BLaER1 (cell line): ENCODE results near the gene PCED1B.
"Not testable (repeated sequence)": the region's sequence is repeated elsewhere in the genome, so short reads cannot be mapped to it uniquely, and the experiment has no call there.

Experiments used
- H3K27ac ChIP-seq: shearing (Covaris generic); formaldehyde crosslinking; 2 replicates; pipeline ENCODE4 v1.8.1; 2022
- H3K27me3 ChIP-seq: shearing (Covaris generic); formaldehyde crosslinking; 2 replicates; pipeline ENCODE4 v1.8.1; 2022
- H3K36me3 ChIP-seq: shearing (Covaris generic); formaldehyde crosslinking; 2 replicates; pipeline ENCODE4 v1.8.1; 2022
- H3K4me1 ChIP-seq: shearing (Covaris generic); formaldehyde crosslinking; 2 replicates; pipeline ENCODE4 v1.8.1; 2022
- H3K4me2 ChIP-seq: shearing (Covaris generic); formaldehyde crosslinking; 2 replicates; pipeline ENCODE4 v1.8.1; 2022
- H3K4me3 ChIP-seq: shearing (Covaris generic); formaldehyde crosslinking; 2 replicates; pipeline ENCODE4 v1.8.1; 2022
- H3K9ac ChIP-seq: shearing (Covaris generic); formaldehyde crosslinking; 2 replicates; pipeline ENCODE4 v1.8.1; 2022
- H3K9me3 ChIP-seq: shearing (Covaris generic); formaldehyde crosslinking; 2 replicates; pipeline ENCODE4 v1.8.1; 2022
- H4K20me1 ChIP-seq: shearing (Covaris generic); formaldehyde crosslinking; 2 replicates; pipeline ENCODE4 v1.8.1; 2022
- Cebpa-rat ChIP-seq: shearing (Covaris generic); IDR thresholded peaks from 2 replicates; pipeline ENCODE4 v1.8.1; 2022

PCED1B gene

GRCh38 chr12:47269916-47270315 lies 190.5 kb downstream of the PCED1B start:
- Histone ChIP-seq H3K9ac (no peak overlapping the region), H3K27ac (no peak overlapping the region)

DNA sequence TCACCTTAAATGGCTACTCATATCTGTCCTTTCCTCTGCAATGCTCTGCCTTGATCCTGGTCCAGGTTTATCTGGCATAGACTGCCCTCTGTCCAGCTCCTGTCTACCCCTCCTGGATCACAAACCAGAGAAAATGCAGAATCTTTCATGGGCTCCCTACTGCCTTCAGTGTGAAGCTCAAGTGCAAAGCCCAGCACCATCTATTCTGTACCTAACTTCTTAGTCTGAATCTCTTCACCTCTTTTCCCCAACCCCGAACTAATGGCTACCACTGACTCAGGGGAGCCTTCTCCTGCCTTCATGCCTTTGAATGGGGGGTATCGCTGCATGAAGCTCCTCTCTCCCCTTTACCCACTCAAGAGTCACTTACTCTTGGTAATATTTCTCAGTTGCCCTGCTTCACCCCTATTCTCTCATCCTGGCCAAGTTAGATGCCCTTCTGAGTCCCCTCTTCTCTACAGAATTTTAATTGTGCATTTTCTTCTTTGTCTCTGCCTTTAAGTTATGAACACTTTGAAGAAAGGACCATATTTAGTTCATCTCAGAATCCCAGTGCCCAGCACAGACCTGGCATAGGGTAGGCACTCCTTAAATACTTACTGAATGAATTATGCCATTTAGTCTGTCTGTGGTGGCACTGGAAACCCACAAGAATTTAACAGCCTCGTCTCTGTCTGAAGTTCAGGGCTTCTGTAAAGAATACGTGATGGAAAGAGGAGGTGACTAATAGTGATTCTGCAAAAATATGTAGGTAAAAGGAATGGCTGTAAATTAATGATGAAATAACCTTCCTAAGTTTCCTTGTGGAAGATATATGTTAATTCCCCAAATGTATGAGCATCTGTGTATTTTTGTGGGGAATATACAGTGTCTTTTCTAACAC lies 191.6 kb downstream of the PCED1B start:
- Histone ChIP-seq H3K4me1 (no peaks in the 10 kb centered on the region), H3K4me3 (no peak overlapping the region), H3K27me3 (no peaks in the 10 kb centered on the region), H3K36me3 (no peaks in the 10 kb centered on the region), H3K9me3 (peaks cover 17% of the 10 kb centered on the region), H3K4me2 (no peak overlapping the region), H4K20me1 (no peaks in the 10 kb centered on the region), H3K27ac (no peak overlapping the region), H3K9ac (no peak overlapping the region)
- no peak for TF ChIP-seq Cebpa-rat

More at GRCh38 chr12:47269916-47270315, 190.5 kb downstream of the PCED1B start:
- no peaks in the 10 kb centered on the region for H3K4me1 ChIP-seq
- TF ChIP-seq Cebpa-rat, result no peak
- peaks cover 17% of the 10 kb centered on the region for H3K9me3 ChIP-seq
- no peaks in the 10 kb centered on the region for H4K20me1 ChIP-seq
- H3K4me3 ChIP-seq, result no peak overlapping the region
- no peaks in the 10 kb centered on the region for H3K36me3 ChIP-seq
- no peaks in the 10 kb centered on the region for H3K27me3 ChIP-seq
- no peak overlapping the region for H3K4me2 ChIP-seq

DNA sequence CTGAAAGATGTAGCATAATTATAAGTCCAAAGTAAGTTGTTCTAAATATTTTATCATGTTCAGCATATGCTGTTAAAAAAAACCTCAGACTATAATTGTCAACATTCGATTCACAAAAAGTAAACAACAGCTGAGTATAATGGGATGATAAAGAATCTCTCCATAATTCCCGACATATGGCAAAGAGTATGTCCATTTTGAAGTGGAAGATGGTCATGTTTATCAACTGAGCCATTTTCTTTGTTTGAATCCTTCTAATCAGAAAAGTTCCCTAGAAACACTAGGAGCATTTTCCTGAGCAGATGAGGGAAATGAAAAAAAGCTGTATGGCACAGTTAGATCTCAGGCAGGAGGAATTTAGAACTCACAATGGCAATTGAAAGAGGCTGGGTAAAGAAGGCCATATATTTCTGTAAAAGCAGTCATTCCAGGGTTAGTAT lies 192.4 kb downstream of the PCED1B start:
- H3K27ac ChIP-seq, result no peak overlapping the region
- H3K4me2 ChIP-seq, result no peak overlapping the region
- no peaks in the 10 kb centered on the region for H4K20me1 ChIP-seq
- no peak overlapping the region for H3K4me3 ChIP-seq
- no peak overlapping the region for H3K9ac ChIP-seq
- no peaks in the 10 kb centered on the region for H3K27me3 ChIP-seq
- H3K4me1 ChIP-seq, result peaks cover 4% of the 10 kb centered on the region; the same call in 1 of the 2 replicates
- H3K36me3 ChIP-seq, result no peaks in the 10 kb centered on the region
- peaks cover 17% of the 10 kb centered on the region for H3K9me3 ChIP-seq
- no peak for TF ChIP-seq Cebpa-rat

DNA sequence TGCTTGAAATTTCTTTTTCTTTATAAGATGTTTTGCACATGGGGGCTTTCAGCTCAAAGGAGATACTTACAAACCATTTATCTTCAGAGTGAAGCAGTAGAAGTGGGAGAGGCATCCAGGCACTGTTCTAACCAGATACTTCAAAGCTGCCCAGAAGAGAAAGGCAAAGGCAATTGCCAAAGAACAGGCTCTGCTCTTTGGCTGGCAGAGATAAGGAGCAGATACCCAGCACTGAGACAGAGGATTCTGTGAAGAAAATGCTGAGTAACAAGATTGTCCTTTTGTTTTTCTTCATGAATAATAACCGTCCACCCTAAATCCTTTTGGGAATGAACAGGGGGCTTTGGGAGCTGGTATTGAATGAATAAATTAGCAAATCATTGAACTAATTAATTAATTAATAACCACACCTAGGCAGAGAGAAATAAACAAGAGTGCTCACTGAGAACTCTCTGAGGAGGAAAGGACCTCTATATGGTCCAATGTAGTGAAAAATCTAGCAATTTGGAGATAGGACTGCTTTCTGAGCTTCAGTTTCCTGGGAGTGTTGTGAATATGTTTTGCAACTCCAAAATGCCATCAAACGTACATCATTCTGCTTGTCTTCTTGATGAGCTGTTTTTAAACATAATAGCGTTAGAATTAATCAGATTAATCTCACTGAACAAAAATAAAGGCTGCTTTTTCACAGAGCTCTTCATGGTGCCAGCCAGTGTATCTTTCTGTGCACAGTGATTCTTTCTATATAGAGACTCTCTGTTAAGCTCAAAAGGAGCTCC lies 193.2 kb downstream of the PCED1B start:
- H3K27ac ChIP-seq, result no peak overlapping the region

GRCh38 chr12:47273191-47273626 lies 193.8 kb downstream of the PCED1B start:
- no peaks in the 10 kb centered on the region for H3K36me3 ChIP-seq
- H3K9ac ChIP-seq, result no peak overlapping the region
- H3K27ac ChIP-seq, result no peak overlapping the region
- H3K4me1 ChIP-seq, result peaks cover 9% of the 10 kb centered on the region; the same call in 1 of the 2 replicates
- no peaks in the 10 kb centered on the region for H4K20me1 ChIP-seq
- H3K4me3 ChIP-seq, result no peak overlapping the region
- H3K4me2 ChIP-seq, result no peak overlapping the region
- H3K9me3 ChIP-seq, result peaks cover 5% of the 10 kb centered on the region; the same call in 1 of the 2 replicates
- no peak for TF ChIP-seq Cebpa-rat
- no peaks in the 10 kb centered on the region for H3K27me3 ChIP-seq

More for the DNA sequence above, 193.2 kb downstream of the PCED1B start:
- H3K4me1 ChIP-seq, result peaks cover 9% of the 10 kb centered on the region; the same call in 1 of the 2 replicates
- H4K20me1 ChIP-seq, result no peaks in the 10 kb centered on the region
- no peak overlapping the region for H3K4me3 ChIP-seq
- peaks cover 11% of the 10 kb centered on the region for H3K9me3 ChIP-seq
- no peak overlapping the region for H3K4me2 ChIP-seq
- H3K27me3 ChIP-seq, result no peaks in the 10 kb centered on the region
- H3K9ac ChIP-seq, result no peak overlapping the region
- no peaks in the 10 kb centered on the region for H3K36me3 ChIP-seq
- no peak for TF ChIP-seq Cebpa-rat

- Histone ChIP-seq H3K9ac (no peak overlapping the region), H3K27ac (no peak overlapping the region), H3K36me3 (no peaks in the 10 kb centered on the region), H3K4me2 (no peak overlapping the region), H3K4me3 (no peak overlapping the region), H3K4me1 (peaks cover 9% of the 10 kb centered on the region; the same call in 1 of the 2 replicates), H4K20me1 (no peaks in the 10 kb centered on the region), H3K27me3 (no peaks in the 10 kb centered on the region), H3K9me3 (no peaks in the 10 kb centered on the region)
- no peak for TF ChIP-seq Cebpa-rat
Observed at GRCh38 chr12:47274760-47275159, 195.3 kb downstream of the PCED1B start.

- Histone ChIP-seq H3K27me3 (no peaks in the 10 kb centered on the region), H3K4me1 (peaks cover 9% of the 10 kb centered on the region; the same call in 1 of the 2 replicates), H3K27ac (no peak overlapping the region), H4K20me1 (no peaks in the 10 kb centered on the region), H3K9me3 (no peaks in the 10 kb centered on the region), H3K9ac (no peak overlapping the region), H3K36me3 (no peaks in the 10 kb centered on the region), H3K4me3 (no peak overlapping the region), H3K4me2 (no peak overlapping the region)
- no peak for TF ChIP-seq Cebpa-rat
Observed at GRCh38 chr12:47276253-47276620, 196.8 kb downstream of the PCED1B start.

DNA sequence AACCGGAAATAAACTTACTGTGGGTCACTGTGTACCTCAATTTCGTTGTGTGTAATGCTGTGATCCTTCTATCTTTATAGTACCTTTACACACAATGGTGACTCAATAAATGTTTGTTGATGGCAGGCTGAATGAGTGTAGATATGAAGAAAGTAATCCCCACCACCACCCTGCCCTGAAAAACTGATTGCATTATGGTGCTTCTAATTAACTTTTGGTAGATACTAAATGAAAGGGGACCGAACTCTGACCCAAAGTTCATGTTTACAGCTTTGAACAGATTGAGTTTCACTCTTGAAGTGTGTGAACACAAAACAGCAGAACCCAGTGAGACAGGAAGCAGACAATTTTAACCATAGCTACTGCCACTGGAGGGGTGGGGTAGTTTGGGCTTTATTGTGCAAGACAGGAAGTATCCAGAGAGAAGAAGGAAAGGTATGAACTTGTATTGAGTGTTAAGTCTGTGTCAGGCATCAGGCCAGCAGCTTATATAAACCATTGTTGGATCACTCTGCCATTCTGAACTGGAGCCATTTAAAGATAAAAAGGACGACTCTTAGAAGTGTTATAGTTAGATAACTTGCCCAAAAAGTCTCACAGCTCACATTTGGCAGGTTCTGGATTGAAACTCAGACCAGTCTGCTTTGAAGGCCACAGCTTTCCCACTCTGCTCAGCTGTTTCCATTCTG lies 197.3 kb downstream of the PCED1B start:
- Histone ChIP-seq H3K4me3 (no peak overlapping the region), H3K4me2 (peak overlapping the region; percentile 6; the same call in 1 of the 2 replicates), H3K9ac (no peak overlapping the region), H3K4me1 (peaks cover 9% of the 10 kb centered on the region; the same call in 1 of the 2 replicates), H3K36me3 (no peaks in the 10 kb centered on the region), H3K9me3 (no peaks in the 10 kb centered on the region), H3K27ac (no peak overlapping the region), H3K27me3 (no peaks in the 10 kb centered on the region), H4K20me1 (no peaks in the 10 kb centered on the region)
- TF ChIP-seq Cebpa-rat, result no peak

DNA sequence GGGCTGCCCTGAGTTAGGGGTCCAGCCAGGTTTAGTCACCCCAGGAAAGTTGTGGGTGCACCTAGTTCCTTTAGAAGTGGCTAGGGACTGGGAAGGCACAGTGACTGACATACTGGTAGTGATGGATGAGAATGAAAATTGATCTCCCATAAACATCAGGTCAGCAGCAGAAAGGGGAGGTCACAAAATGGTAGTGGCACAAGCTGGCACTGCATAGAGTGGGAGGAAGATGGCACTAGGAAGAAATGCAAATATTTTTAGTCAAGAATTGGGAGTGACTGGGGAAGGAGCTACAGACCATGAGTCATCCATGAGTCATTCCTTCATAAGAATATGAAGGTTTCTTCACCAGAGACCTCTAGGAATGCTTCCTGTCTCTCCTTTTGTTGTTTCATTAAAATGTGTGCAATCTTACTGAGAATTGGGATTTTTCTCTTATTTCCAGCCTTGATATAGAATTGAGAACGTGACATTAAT lies 198.6 kb downstream of the PCED1B start:
- Histone ChIP-seq H3K9me3 (no peaks in the 10 kb centered on the region), H3K9ac (no peak overlapping the region), H4K20me1 (no peaks in the 10 kb centered on the region), H3K4me3 (no peak overlapping the region), H3K27ac (no peak overlapping the region), H3K4me1 (peaks cover 9% of the 10 kb centered on the region; the same call in 1 of the 2 replicates), H3K27me3 (no peaks in the 10 kb centered on the region), H3K36me3 (no peaks in the 10 kb centered on the region), H3K4me2 (no peak overlapping the region)
- no peak for TF ChIP-seq Cebpa-rat

GRCh38 chr12:47279758-47280157 lies 200.3 kb downstream of the PCED1B start:
- not testable (repeated sequence) for H3K4me3 ChIP-seq, H3K9ac ChIP-seq, H3K4me1 ChIP-seq, H4K20me1 ChIP-seq, H3K9me3 ChIP-seq, H3K4me2 ChIP-seq, H3K27ac ChIP-seq, H3K27me3 ChIP-seq, H3K36me3 ChIP-seq
